Stimulated activated CD4-positive, alpha-beta T cell treated with anti-CD3 and anti-CD28 coated beads, TNF-alpha, amount 100 ng/mL, for 48 hours (primary cell): ENCODE results near the gene TNK2.
A peak's percentile ranks its signal among the peaks of the same experiment; 100 is the strongest.
"Not testable (repeated sequence)": the region's sequence is repeated elsewhere in the genome, so short reads cannot be mapped to it uniquely, and the experiment has no call there.

Experiments
- DNase-seq, 3 donors: peaks; one replicate each; pipeline ENCODE4 v3.0.0-alpha.2; 2020; ENCODE audit warnings: low read depth in 3 of 3

TNK2 gene

GRCh38 chr3:195907934-195908693 is at the start of gene TNK2:
TNK2 (minus strand) TSS chr3:195908551; CDS start chr3:195888588, 19,963 bp downstream.
- peak in 1 of 3 donors; percentile 48 for DNase-seq

- DNase-seq, result no peak
Observed at GRCh38 chr3:195956577-195956976, 48.2 kb upstream of the TNK2 start.

- DNase-seq, result peak; percentile 43 to 52 (median 50)
Observed at GRCh38 chr3:195955416-195955841, 47.1 kb upstream of the TNK2 start.

- peak in 1 of 3 donors; percentile 42 for DNase-seq
Observed at GRCh38 chr3:195954752-195955119, 46.4 kb upstream of the TNK2 start.

- DNase-seq, result peak; percentile 54 to 65 (median 64)
Observed at GRCh38 chr3:195954052-195954751, 45.9 kb upstream of the TNK2 start.

GRCh38 chr3:195952590-195952989 is 44.2 kb upstream of the TNK2 start:
- DNase-seq, result not testable (repeated sequence)

- not testable (repeated sequence) for DNase-seq
Observed at GRCh38 chr3:195951443-195952177, 43.3 kb upstream of the TNK2 start.

GRCh38 chr3:195950731-195951130 is 42.4 kb upstream of the TNK2 start:
- not testable (repeated sequence) for DNase-seq

- DNase-seq, result not testable (repeated sequence)
Observed at GRCh38 chr3:195950164-195950563, 41.8 kb upstream of the TNK2 start.

- not testable (repeated sequence) for DNase-seq
Observed at GRCh38 chr3:195946910-195947699, 38.8 kb upstream of the TNK2 start.

GRCh38 chr3:195941265-195941815 is 33.0 kb upstream of the TNK2 start:
- DNase-seq, result not testable (repeated sequence)

GRCh38 chr3:195940806-195941205 is 32.5 kb upstream of the TNK2 start:
- not testable (repeated sequence) for DNase-seq

GRCh38 chr3:195939526-195940470 is 31.4 kb upstream of the TNK2 start:
- not testable (repeated sequence) for DNase-seq

- not testable (repeated sequence) for DNase-seq
Observed at GRCh38 chr3:195933044-195933430, 24.7 kb upstream of the TNK2 start.

- no peak for DNase-seq
Observed at GRCh38 chr3:195932418-195933043, 24.2 kb upstream of the TNK2 start.

GRCh38 chr3:195931582-195932273 is 23.4 kb upstream of the TNK2 start:
- DNase-seq, result no peak

- no peak for DNase-seq
Observed at GRCh38 chr3:195929452-195929851, 21.1 kb upstream of the TNK2 start.

GRCh38 chr3:195921334-195921791 is 13.0 kb upstream of the TNK2 start:
- DNase-seq, result no peak

- no peak for DNase-seq
Observed at GRCh38 chr3:195918176-195918575, 9.8 kb upstream of the TNK2 start.
